Measurements from ENCODE around the gene MYCN.

- TF ChIP-seq RAD21 (IDR thresholded peaks at IDR 0.05) (no peak), CTCF (IDR thresholded peaks at IDR 0.05; ENCODE audit: low read depth, low read length, missing input control) (no peak), MAX (IDR thresholded peaks at IDR 0.05) (no peak), RXRA (IDR thresholded peaks at IDR 0.05) (no peak), JUND (IDR thresholded peaks at IDR 0.05) (no peak), REST (IDR thresholded peaks at IDR 0.05) (no peak), TAF1 (conservative IDR thresholded peaks at IDR 0.05) (no peak), FOXA1 (IDR thresholded peaks at IDR 0.05) (no peak), GABPA (IDR thresholded peaks at IDR 0.05 in 1 of 2, conservative IDR thresholded peaks at IDR 0.05 in 1 of 2) (no peak), SP1 (IDR thresholded peaks at IDR 0.05) (no peak), HNF4A (conservative IDR thresholded peaks at IDR 0.05) (no peak)
Observed at GRCh38 chr2:15969214-15969613, 28.9 kb downstream of the MYCN start.
